ENCODE results near the gene PROX1. TPM values are rescaled to one million over a fixed set of nuclear protein-coding genes. Genes with fewer than 3 reads are reported as not detected.

The PROX1 gene
- total RNA-seq, 1 donor from 2014 or later, result 5.0 TPM

DNA sequence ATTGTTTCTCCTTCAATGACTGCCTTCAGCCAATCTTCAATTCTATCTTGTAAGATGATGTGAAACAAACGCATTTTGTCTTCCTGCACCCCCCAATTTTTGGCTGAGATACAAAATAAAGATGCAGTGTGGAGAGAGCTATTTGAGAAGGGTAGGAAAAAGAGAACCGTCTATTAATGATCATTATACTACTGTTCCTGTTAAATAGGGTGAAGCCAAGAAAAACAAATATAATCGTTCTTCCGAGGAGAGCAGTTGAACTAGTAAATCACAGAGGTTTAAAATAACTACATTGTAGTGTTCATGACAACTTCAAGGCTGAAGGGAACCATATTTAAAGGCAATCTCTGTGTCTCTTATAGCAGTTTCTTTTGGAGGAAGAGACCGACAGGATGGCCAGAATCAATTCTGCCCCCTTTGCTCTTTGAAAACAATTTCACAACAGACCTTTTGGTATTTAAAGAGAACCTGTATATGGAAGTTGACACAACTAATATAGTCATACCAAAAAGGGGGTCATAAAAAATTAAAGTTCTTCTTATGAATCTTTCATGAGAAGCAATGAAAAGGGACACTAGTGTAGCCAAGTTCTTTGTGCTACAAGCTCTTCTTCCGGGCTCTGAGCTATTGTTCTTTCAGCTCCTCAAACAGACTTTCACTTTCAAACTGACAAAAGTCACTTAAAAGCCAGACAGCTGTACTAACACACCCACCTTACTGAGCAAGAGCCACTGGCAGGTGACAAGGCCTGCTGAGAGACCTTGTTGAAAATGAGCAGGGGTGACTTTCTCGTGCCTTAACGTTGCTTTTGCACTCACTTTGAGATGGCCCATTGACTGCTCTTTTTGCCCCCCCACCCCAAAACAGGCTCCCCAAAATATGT, 30.9 kb downstream of the PROX1 start:
- Histone ChIP-seq H2AFZ (replicated peaks) (no peak overlapping the region), H3K9me3 (ENCODE audit: low read depth) (no peaks in the 10 kb centered on the region), H3K27me3 (no peaks in the 10 kb centered on the region), H3F3A (ENCODE audit: low read depth) (no peaks in the 10 kb centered on the region), H3K27ac (no peak overlapping the region), H3K4me1 (peaks cover 37% of the 10 kb centered on the region), H4K20me1 (ENCODE audit: low read depth) (no peaks in the 10 kb centered on the region), H3K36me3 (no peaks in the 10 kb centered on the region), H3K4me2 (peak overlapping the region; percentile 45), H3K9ac (no peak overlapping the region), H3K4me3 (no peak overlapping the region), H3K79me2 (ENCODE audit: low read depth) (no peaks in the 10 kb centered on the region)
- TF ChIP-seq EZH2phosphoT487 (IDR thresholded peaks at IDR 0.05), result no peak
- no peak for TF ChIP-seq EZH2 (IDR thresholded peaks at IDR 0.05)
- TF ChIP-seq, protein P1, sequence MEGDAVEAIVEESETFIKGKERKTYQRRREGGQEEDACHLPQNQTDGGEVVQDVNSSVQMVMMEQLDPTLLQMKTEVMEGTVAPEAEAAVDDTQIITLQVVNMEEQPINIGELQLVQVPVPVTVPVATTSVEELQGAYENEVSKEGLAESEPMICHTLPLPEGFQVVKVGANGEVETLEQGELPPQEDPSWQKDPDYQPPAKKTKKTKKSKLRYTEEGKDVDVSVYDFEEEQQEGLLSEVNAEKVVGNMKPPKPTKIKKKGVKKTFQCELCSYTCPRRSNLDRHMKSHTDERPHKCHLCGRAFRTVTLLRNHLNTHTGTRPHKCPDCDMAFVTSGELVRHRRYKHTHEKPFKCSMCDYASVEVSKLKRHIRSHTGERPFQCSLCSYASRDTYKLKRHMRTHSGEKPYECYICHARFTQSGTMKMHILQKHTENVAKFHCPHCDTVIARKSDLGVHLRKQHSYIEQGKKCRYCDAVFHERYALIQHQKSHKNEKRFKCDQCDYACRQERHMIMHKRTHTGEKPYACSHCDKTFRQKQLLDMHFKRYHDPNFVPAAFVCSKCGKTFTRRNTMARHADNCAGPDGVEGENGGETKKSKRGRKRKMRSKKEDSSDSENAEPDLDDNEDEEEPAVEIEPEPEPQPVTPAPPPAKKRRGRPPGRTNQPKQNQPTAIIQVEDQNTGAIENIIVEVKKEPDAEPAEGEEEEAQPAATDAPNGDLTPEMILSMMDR (IDR thresholded peaks at IDR 0.05), result no peak
- no peak overlapping the region for H3K4me3 Mint-ChIP-seq
- peaks cover 2% of the 10 kb centered on the region for H3K27me3 Mint-ChIP-seq (ENCODE audit: insufficient read depth, low read depth)
- H3K4me1 Mint-ChIP-seq, result peaks cover 39% of the 10 kb centered on the region
- H3K27ac Mint-ChIP-seq, result no peak overlapping the region
- peak; percentile 38 for DNase-seq (ENCODE audit: low spot score)
- no peaks in the 10 kb centered on the region for H3K9me3 Mint-ChIP-seq
- H3K36me3 Mint-ChIP-seq, result peaks cover 9% of the 10 kb centered on the region

DNA sequence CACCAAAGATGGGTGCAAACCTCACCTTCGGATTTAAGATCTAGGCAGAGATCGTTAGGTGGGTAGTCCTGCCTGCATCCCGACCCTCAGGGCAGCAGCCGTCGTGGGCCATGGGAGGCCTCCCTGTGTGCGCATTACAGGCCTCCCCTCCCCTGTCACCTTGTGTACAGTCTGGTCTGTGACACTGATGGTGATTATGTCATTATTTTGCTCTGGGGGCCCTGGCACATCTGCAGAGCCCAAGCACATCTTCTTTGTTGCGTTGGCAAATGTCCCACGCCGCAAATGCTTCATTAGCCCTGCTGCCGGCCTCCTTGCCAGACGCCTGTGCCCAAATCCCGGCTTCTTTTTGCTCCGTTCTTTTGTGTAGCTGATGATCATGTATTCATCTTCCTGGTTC, 31.7 kb downstream of the PROX1 start:
- H3K36me3 Mint-ChIP-seq, result peaks cover 5% of the 10 kb centered on the region
- Histone ChIP-seq H2AFZ (replicated peaks) (no peak overlapping the region), H3K79me2 (ENCODE audit: low read depth) (no peaks in the 10 kb centered on the region), H3K4me2 (no peak overlapping the region), H3K27ac (no peak overlapping the region), H3K4me3 (no peak overlapping the region), H3K4me1 (peaks cover 37% of the 10 kb centered on the region), H4K20me1 (ENCODE audit: low read depth) (no peaks in the 10 kb centered on the region), H3K9ac (no peak overlapping the region), H3K9me3 (ENCODE audit: low read depth) (no peaks in the 10 kb centered on the region), H3K27me3 (no peaks in the 10 kb centered on the region), H3K36me3 (no peaks in the 10 kb centered on the region), H3F3A (ENCODE audit: low read depth) (no peaks in the 10 kb centered on the region)
- no peak for DNase-seq (ENCODE audit: low spot score)
- no peaks in the 10 kb centered on the region for H3K9me3 Mint-ChIP-seq
- no peak for TF ChIP-seq EZH2 (IDR thresholded peaks at IDR 0.05)
- TF ChIP-seq EZH2phosphoT487 (IDR thresholded peaks at IDR 0.05), result no peak
- TF ChIP-seq, protein P1 (IDR thresholded peaks at IDR 0.05), result no peak
- no peak overlapping the region for H3K4me3 Mint-ChIP-seq
- peaks cover 2% of the 10 kb centered on the region for H3K27me3 Mint-ChIP-seq (ENCODE audit: insufficient read depth, low read depth)
- H3K4me1 Mint-ChIP-seq, result peaks cover 39% of the 10 kb centered on the region
- H3K27ac Mint-ChIP-seq, result no peak overlapping the region

DNA sequence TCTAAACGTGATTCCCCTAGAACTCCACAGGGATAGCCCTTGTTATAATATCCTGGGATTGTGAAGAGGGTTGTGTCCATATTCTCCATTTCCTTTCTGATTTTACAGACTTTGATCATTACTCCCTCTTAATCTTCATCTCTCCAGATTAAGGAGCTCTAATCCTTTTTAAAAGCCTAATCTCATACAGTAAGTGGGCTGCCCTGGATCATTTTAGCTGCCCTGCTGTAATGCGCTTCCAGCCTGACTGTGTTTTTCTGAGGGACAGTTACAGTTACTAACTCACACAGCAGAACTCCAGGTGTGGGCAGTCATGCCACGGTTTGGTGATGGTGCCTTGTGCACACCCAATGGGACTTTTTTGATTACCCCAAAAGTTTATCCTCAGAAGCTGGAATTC, 33.5 kb downstream of the PROX1 start:
- H3K4me3 ChIP-seq, result no peak overlapping the region
- no peak overlapping the region for H3K9ac ChIP-seq
- no peak for DNase-seq (ENCODE audit: low spot score)
- no peak overlapping the region for H3K4me2 ChIP-seq
- no peaks in the 10 kb centered on the region for H3K9me3 ChIP-seq (ENCODE audit: low read depth)
- H4K20me1 ChIP-seq (ENCODE audit: low read depth), result no peaks in the 10 kb centered on the region
- no peak overlapping the region for H3K4me3 Mint-ChIP-seq
- peaks cover 38% of the 10 kb centered on the region for H3K4me1 Mint-ChIP-seq
- H3K27me3 ChIP-seq, result no peaks in the 10 kb centered on the region
- peaks cover 2% of the 10 kb centered on the region for H3K36me3 Mint-ChIP-seq
- H3K9me3 Mint-ChIP-seq, result no peaks in the 10 kb centered on the region
- no peak overlapping the region for H3K27ac ChIP-seq
- TF ChIP-seq, protein P1 (IDR thresholded peaks at IDR 0.05), result no peak
- peaks cover 2% of the 10 kb centered on the region for H3K27me3 Mint-ChIP-seq (ENCODE audit: insufficient read depth, low read depth)
- H3K36me3 ChIP-seq, result no peaks in the 10 kb centered on the region
- H3K4me1 ChIP-seq, result peaks cover 37% of the 10 kb centered on the region
- no peak overlapping the region for H2AFZ ChIP-seq (replicated peaks)
- no peaks in the 10 kb centered on the region for H3F3A ChIP-seq (ENCODE audit: low read depth)
- H3K79me2 ChIP-seq (ENCODE audit: low read depth), result no peaks in the 10 kb centered on the region
- H3K27ac Mint-ChIP-seq, result no peak overlapping the region

All from neural progenitor cell (in vitro differentiated cells).